Measurements from ENCODE around the gene ST7. TPM values are rescaled to one million over a fixed set of nuclear protein-coding genes. Genes with fewer than 3 reads are reported as not detected.

ST7 gene
- total and polyA plus RNA-seq, 2 of the 13 experiments (the other 11 are each of a cell fraction or from before 2014, with no cell fraction given): 17.3 to 23.5 TPM

DNA sequence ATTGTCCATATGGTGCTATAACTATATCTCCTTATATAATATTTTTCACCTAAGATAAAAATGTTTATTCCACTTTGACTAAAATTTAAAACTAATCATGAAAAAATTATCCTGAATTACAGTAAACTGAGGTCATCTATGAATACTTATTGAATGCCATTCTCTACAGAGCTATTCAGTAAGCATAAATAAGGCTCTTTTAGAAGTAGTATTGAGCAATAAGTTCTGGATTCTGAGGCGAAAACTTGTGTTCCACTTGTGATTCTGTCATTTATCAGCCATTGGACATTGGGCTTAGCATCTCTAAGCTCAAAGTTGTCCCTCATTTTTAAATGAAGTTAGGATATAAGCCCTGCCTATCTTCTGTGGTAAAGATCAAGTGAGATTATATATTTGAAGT lies 238.8 kb downstream of the ST7 start (continued):
- TF ChIP-seq FOSL2 (CRISPR knock-in tag; IDR thresholded peaks at IDR 0.05): no peak
- TF ChIP-seq ZNF614 (CRISPR knock-in tag; IDR thresholded peaks at IDR 0.05; ENCODE audit: borderline replicate concordance): no peak
- TF ChIP-seq NFE2L2 (IDR thresholded peaks at IDR 0.05; ENCODE audit: low read length): no peak
- TF ChIP-seq, protein P1, sequence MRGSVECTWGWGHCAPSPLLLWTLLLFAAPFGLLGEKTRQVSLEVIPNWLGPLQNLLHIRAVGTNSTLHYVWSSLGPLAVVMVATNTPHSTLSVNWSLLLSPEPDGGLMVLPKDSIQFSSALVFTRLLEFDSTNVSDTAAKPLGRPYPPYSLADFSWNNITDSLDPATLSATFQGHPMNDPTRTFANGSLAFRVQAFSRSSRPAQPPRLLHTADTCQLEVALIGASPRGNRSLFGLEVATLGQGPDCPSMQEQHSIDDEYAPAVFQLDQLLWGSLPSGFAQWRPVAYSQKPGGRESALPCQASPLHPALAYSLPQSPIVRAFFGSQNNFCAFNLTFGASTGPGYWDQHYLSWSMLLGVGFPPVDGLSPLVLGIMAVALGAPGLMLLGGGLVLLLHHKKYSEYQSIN (CRISPR knock-in tag; IDR thresholded peaks at IDR 0.05; ENCODE audit: borderline replicate concordance): no peak
- TF ChIP-seq AKAP8 (CRISPR knock-in tag; IDR thresholded peaks at IDR 0.05): no peak
- no peak for TF ChIP-seq NFRKB (IDR thresholded peaks at IDR 0.05)
- TF ChIP-seq, protein P2, sequence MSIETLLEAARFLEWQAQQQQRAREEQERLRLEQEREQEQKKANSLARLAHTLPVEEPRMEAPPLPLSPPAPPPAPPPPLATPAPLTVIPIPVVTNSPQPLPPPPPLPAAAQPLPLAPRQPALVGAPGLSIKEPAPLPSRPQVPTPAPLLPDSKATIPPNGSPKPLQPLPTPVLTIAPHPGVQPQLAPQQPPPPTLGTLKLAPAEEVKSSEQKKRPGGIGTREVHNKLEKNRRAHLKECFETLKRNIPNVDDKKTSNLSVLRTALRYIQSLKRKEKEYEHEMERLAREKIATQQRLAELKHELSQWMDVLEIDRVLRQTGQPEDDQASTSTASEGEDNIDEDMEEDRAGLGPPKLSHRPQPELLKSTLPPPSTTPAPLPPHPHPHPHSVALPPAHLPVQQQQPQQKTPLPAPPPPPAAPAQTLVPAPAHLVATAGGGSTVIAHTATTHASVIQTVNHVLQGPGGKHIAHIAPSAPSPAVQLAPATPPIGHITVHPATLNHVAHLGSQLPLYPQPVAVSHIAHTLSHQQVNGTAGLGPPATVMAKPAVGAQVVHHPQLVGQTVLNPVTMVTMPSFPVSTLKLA (IDR thresholded peaks at IDR 0.05): no peak
- no peak for TF ChIP-seq ARNTL (CRISPR knock-in tag; IDR thresholded peaks at IDR 0.05)
- no peak for TF ChIP-seq ZFP36 (IDR thresholded peaks at IDR 0.05; ENCODE audit: borderline replicate concordance, low read depth, low read length, partially characterized antibody)

DNA sequence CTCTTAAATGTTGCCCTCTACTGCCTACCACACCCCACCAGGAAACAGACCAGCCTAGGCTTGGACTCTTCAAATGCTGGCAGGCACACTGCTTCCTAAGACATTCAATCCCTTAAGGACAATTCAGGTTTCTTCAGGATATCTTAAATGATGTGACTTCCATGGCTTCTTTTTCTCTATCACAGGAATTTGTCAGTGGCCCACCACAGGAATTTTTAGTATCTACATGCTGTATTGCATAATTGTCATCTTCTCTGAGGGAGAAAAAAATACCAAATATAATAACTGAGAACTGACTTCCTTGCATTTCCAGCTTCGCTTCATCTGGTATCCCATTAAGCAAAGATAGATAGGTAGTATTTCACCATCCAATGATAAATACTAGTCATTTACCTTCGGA lies 240.3 kb downstream of the ST7 start:
- H3K4me1 ChIP-seq (ENCODE audit: insufficient read depth, low read length): no peaks in the 10 kb centered on the region
- DNase-seq (ENCODE audit: low spot score) (no peak), FAIRE-seq (no peak), ATAC-seq (no peak)
- intact Hi-C loops (cut with micrococcal nuclease; ENCODE audit: unreplicated experiment): no loop called here
- in situ Hi-C loops (cut with HindIII; ENCODE audit: extremely low pct_ligation_motif_present, low pct_unique_long_range_greater_than_20kb): no loop called here
- no peaks in the 10 kb centered on the region for H3K27me3 ChIP-seq (ENCODE audit: control insufficient read depth in 1 of 2, insufficient read depth in 2 of 2, low read length in 2 of 2)
- WGBS (ENCODE audit: low lambda C conversion rate): 100% methylated on average over 2 of the region's 2 CpGs
- H4K20me1 ChIP-seq (ENCODE audit: insufficient read depth, low read length): no peaks in the 10 kb centered on the region
- H3K9me3 ChIP-seq (ENCODE audit: low read length): no peaks in the 10 kb centered on the region
- H3K4me2 ChIP-seq (ENCODE audit: low read depth, low read length): no peak overlapping the region
- CTCF ChIA-PET (ENCODE audit: low intra/inter-chr PET ratio, low total read pairs): no interaction called here
- peaks cover 3 to 14% of the 10 kb centered on the region in 2 experiments; a peak in 2 of 5 replicates for H3K36me3 ChIP-seq (replicated peaks in 1 of 2; ENCODE audit: control insufficient read depth in 1 of 2, insufficient read depth in 2 of 2, low read length in 2 of 2)
- H3K4me3 ChIP-seq (replicated peaks in 1 of 3; ENCODE audit: insufficient read depth in 1 of 3, low read depth in 2 of 3, low read length in 3 of 3): no peak overlapping the region
- POLR2A ChIA-PET: no interaction called here
- no peaks in the 10 kb centered on the region for H3K79me2 ChIP-seq (ENCODE audit: insufficient read depth, low read length)
- H3K9ac ChIP-seq (ENCODE audit: insufficient read depth, low read depth, low read length): no peak overlapping the region
- H2AFZ ChIP-seq (ENCODE audit: low read length): no peak overlapping the region
- H3K27ac ChIP-seq (ENCODE audit: extremely low read length, insufficient read depth, low read length): no peak overlapping the region
- BruUV-seq (replicated peaks): no TSS peak
- TF ChIP-seq HNRNPK (IDR thresholded peaks at IDR 0.05; ENCODE audit: low read depth, low read length, poor library complexity, severe bottlenecking) (no peak), THAP9 (CRISPR knock-in tag; IDR thresholded peaks at IDR 0.05; ENCODE audit: borderline replicate concordance) (no peak)
- TF ChIP-seq, protein P3, sequence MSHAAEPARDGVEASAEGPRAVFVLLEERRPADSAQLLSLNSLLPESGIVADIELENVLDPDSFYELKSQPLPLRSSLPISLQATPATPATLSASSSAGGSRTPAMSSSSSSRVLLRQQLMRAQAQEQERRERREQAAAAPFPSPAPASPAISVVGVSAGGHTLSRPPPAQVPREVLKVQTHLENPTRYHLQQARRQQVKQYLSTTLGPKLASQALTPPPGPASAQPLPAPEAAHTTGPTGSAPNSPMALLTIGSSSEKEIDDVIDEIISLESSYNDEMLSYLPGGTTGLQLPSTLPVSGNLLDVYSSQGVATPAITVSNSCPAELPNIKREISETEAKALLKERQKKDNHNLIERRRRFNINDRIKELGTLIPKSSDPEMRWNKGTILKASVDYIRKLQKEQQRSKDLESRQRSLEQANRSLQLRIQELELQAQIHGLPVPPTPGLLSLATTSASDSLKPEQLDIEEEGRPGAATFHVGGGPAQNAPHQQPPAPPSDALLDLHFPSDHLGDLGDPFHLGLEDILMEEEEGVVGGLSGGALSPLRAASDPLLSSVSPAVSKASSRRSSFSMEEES (CRISPR knock-in tag; IDR thresholded peaks at IDR 0.05): no peak
- TF ChIP-seq, protein P4, sequence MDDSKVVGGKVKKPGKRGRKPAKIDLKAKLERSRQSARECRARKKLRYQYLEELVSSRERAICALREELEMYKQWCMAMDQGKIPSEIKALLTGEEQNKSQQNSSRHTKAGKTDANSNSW (CRISPR knock-in tag; IDR thresholded peaks at IDR 0.05; ENCODE audit: borderline replicate concordance): no peak
- TF ChIP-seq, protein P5, sequence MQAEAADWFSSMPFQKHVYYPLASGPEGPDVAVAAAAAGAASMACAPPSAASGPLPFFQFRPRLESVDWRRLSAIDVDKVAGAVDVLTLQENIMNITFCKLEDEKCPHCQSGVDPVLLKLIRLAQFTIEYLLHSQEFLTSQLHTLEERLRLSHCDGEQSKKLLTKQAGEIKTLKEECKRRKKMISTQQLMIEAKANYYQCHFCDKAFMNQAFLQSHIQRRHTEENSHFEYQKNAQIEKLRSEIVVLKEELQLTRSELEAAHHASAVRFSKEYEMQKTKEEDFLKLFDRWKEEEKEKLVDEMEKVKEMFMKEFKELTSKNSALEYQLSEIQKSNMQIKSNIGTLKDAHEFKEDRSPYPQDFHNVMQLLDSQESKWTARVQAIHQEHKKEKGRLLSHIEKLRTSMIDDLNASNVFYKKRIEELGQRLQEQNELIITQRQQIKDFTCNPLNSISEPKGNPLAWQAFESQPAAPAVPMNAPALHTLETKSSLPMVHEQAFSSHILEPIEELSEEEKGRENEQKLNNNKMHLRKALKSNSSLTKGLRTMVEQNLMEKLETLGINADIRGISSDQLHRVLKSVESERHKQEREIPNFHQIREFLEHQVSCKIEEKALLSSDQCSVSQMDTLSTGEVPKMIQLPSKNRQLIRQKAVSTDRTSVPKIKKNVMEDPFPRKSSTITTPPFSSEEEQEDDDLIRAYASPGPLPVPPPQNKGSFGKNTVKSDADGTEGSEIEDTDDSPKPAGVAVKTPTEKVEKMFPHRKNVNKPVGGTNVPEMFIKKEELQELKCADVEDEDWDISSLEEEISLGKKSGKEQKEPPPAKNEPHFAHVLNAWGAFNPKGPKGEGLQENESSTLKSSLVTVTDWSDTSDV (CRISPR knock-in tag; IDR thresholded peaks at IDR 0.05): no peak
